Urinary bladder (tissue), 4 donors: ENCODE data around the gene UBA6. TPM values are rescaled to one million over a fixed set of nuclear protein-coding genes. Genes with fewer than 3 reads are reported as not detected.
"Not testable (repeated sequence)": the region's sequence is repeated elsewhere in the genome, so short reads cannot be mapped to it uniquely, and the experiment has no call there.

Experiments
- DNase-seq: peaks from one replicate; pipeline ENCODE4 v3.0.0-alpha.2; 2015; ENCODE audit errors: extremely low spot score
- H3K27ac ChIP-seq: one replicate; pipeline ENCODE4 v1.5.1; 2013; ENCODE audit warnings: low read depth, mild to moderate bottlenecking, moderate library complexity
- H3K36me3 ChIP-seq: one replicate; pipeline ENCODE4 v1.6.1; 2013; ENCODE audit warnings: mild to moderate bottlenecking, moderate library complexity; ENCODE audit not compliant: insufficient read depth
- H3K4me1 ChIP-seq: one replicate; pipeline ENCODE4 v1.6.1; 2013; ENCODE audit warnings: mild to moderate bottlenecking, moderate library complexity; ENCODE audit not compliant: insufficient read depth
- H3K4me3 ChIP-seq: one replicate; pipeline ENCODE4 v1.5.1; 2013; ENCODE audit warnings: low read depth, low read length
- WGBS: extraction: QIAGEN DNeasy Blood & Tissue Kit; methylation state at CpG from one replicate; pipeline ENCODE4 v1.1.7; 2013; 5-methylcytosine and 5-hydroxymethylcytosine counted together
- polyA plus RNA-seq: library from polyadenylated mRNA; stranded (reverse); fragments of 200-250 nt; gene quantifications from one replicate; pipeline ENCODE4 v1.2.3, GENCODE V29; 2013
- total RNA-seq: library from RNA; depleted of rRNA; stranded (reverse); fragments of >200 nt; gene quantifications from one replicate; pipeline ENCODE4 v1.2.3, GENCODE V29; 2014
- donor health status: healthy with polysubstance abuse.
- donor health status: healthy.

The UBA6 gene
- total RNA-seq (113 TPM), polyA plus RNA-seq (14.1 TPM)

GRCh38 chr4:67700738-67701516, at the start of gene UBA6:
TSS of gene UBA6 (minus strand) at chr4:67701155. CDS start at chr4:67701119, 36 bp downstream.
- WGBS: under 1% methylated on average over 57 of the region's 57 CpGs
- Histone ChIP-seq H3K4me1 (no peaks in the 10 kb centered on the region), H3K4me3 (peak within 1 kb of the TSS; percentile 89), H3K36me3 (no peaks in the 10 kb centered on the region), H3K27ac (peak within 1 kb of the TSS; percentile 91)
- DNase-seq: peak; percentile 93

DNA sequence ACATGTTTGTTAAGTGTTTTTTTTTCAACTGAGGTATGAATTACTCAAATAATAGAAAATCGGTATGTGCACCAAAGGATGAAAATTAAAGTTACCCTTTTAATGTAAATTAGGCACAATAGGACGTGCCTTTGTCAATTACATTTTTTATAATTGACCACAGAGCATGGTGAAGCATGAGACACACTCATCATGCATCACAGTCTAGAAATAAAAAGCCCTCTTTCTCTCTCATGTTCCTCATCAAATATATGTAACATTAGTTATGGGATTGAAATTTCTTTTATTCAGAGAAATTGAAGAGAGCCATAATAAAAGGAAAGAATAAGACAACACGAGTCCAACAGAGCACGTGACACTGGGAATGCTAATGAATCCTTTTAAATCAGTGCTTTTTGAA, 49.7 kb upstream of the UBA6 start:
- WGBS: 84% methylated on average over 4 of the region's 4 CpGs

GRCh38 chr4:67749286-67749685, 48.3 kb upstream of the UBA6 start:
- no peaks in the 10 kb centered on the region for H3K4me1 ChIP-seq

More for the DNA sequence above, 49.7 kb upstream of the UBA6 start:
- Histone ChIP-seq H3K27ac (no peak overlapping the region), H3K36me3 (no peaks in the 10 kb centered on the region), H3K4me3 (no peak overlapping the region), H3K4me1 (no peaks in the 10 kb centered on the region)
- no peak for DNase-seq

DNA sequence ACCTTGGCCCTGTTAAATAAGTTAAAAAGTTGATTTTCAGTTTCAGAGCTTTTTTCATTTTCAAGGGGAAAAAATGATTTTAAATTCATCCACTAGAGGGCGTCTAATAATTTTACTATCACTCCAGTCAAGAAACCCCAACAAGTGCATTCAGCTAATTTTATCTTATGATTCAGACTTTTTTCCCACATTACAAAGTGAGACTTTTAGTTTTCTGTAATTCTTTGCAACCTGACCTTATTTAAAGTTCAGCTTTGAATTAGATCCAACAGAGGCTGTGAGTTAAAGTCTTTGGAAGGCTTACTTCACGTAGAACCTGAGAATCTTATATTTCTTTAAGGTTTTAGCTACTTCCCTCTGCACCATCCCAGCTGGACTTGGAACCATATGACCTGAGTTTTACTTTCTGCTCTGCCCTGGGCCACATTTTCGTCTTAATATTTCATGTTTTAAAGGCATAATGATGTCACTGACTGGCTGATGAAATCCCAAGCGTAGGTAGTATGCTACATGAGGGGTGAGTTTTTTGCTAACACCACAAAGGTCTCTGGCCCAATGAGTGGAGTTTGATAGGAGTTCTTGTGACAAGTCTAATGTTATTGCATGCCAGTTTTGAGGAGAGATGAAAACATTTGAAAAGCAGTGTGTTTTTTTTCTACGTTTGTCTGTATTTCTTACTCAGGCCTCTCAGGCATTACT, 46.0 kb upstream of the UBA6 start:
- Histone ChIP-seq H3K27ac (no peak overlapping the region), H3K4me3 (no peak overlapping the region), H3K36me3 (no peaks in the 10 kb centered on the region), H3K4me1 (no peaks in the 10 kb centered on the region)
- no peak for DNase-seq
- 62% methylated on average over 5 of the region's 5 CpGs for WGBS

More at GRCh38 chr4:67749286-67749685, 48.3 kb upstream of the UBA6 start:
- DNase-seq: no peak
- H3K36me3 ChIP-seq: no peaks in the 10 kb centered on the region
- no peak overlapping the region for H3K27ac ChIP-seq
- 65% methylated on average over 3 of the region's 3 CpGs for WGBS
- no peak overlapping the region for H3K4me3 ChIP-seq

DNA sequence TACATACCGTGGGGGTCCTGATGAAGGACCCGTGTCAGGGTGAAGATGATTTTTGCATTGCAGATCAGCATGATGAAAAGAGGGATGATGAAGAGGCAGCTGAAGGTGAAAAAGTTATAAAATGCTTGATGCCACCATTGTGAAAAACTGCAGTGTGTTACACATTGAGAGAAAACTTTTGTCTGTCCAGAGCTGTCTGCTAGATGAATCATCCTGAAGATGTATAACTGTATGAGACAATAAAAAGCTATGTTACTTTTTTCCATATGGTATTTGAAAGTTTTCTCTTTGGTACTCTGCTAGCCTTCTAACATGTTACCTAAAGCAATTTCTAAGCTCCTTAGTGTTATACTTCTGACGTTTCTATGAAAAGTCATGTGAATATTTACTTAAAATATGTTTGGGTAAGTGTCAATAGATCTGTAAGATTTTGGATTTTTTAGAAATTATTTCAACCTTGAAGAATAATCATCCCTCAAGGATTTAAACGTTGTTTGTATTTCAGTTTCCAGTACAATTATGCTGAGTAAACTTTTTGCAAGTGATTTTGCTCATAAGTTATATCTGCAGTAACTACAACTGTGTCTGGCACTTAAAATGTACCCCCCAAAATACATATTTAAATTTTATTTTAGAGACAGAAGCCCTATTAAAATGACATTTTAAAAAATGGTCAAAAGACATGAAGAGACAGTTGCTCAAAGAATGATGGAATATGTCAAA, 43.8 kb upstream of the UBA6 start:
- no peak for DNase-seq
- Histone ChIP-seq H3K36me3 (no peaks in the 10 kb centered on the region), H3K27ac (no peak overlapping the region), H3K4me3 (no peak overlapping the region), H3K4me1 (no peaks in the 10 kb centered on the region)
- WGBS: 75% methylated on average over 4 of the region's 4 CpGs

DNA sequence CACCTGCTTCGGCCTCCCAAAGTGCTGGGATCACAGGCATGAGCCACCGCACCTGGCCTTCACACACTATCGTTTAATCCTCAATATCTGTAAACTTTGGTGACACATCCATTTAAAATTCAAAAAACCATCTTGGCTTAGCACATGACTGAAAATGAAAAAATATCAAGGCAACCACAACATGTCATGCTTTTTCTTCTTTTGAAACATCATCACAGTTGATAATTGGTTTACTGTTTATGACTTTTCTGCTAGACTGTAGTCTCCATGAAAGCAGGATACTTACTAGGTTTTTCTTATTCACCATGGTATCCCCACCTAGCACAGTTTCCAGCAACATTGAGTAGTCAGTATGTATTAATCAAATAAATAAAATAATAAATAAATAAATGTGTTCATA, 42.2 kb upstream of the UBA6 start:
- H3K27ac ChIP-seq: no peak overlapping the region
- H3K4me1 ChIP-seq: no peaks in the 10 kb centered on the region
- no peaks in the 10 kb centered on the region for H3K36me3 ChIP-seq
- 95% methylated on average over 3 of the region's 3 CpGs for WGBS
- DNase-seq: no peak
- no peak overlapping the region for H3K4me3 ChIP-seq

DNA sequence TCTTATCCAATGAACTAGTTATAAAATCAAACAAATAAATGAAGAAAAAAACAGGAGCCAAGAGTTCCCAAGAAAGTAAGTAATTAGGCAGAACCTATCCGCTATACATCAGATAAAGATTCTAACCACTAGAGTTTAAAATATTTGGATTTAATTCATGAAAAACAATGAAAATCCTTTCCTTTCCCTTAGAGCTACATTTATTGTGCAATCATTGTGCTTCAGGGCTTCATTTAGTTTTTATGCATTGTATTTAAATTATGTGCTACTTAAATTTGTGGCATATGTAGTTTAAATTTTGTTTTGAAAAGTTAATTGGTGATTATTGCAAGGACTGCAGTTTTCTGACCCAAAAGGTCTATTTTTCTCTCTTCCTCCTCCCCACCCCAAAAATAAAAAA, 35.3 kb upstream of the UBA6 start:
- 95% methylated on average over 1 of the region's 1 CpG for WGBS
- H3K36me3 ChIP-seq: no peaks in the 10 kb centered on the region
- DNase-seq: no peak
- no peak overlapping the region for H3K4me3 ChIP-seq
- H3K27ac ChIP-seq: no peak overlapping the region
- H3K4me1 ChIP-seq: no peaks in the 10 kb centered on the region

DNA sequence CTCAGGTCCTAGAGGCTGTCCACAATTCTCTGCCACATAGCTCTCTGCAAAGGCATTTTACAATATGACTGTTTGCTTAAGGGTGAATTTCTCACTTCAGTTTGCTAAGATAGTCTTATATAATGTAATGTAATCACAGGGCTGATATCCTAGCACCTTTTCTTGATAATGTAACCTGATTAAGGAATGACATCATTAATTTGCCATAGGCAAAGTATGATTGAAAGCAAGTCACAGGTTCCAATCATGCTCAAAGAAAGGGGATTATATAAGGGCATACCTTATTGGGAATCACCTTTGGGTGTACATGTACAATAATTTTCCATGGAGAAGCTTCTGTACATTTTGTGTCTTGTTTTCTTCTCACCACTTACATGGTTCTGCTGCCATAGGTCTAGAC, 34.4 kb upstream of the UBA6 start:
- peak overlapping the region; percentile 10 for H3K27ac ChIP-seq
- H3K4me3 ChIP-seq: no peak overlapping the region
- H3K4me1 ChIP-seq: no peaks in the 10 kb centered on the region
- DNase-seq: no peak
- H3K36me3 ChIP-seq: no peaks in the 10 kb centered on the region

DNA sequence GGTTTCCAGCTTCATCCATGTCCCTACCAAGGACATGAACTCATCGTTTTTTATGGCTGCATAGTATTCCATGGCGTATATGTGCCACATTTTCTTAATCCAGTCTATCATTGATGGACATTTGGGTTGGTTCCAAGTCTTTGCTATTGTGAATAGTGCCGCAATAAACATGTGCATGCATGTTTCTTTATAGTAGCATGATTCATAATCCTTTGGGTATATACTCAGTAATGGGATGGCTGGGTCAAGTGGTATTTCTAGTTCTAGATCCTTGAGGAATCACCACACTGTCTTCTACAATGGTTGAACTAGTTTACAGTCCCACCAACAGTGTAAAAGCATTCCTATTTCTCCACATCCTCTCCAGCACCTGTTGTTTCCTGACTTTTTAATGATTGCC, 29.6 kb upstream of the UBA6 start:
- not testable (repeated sequence) for H3K4me3 ChIP-seq, DNase-seq, H3K27ac ChIP-seq, H3K4me1 ChIP-seq, H3K36me3 ChIP-seq
- 98% methylated on average over 3 of the region's 3 CpGs for WGBS

- H3K36me3 ChIP-seq: peaks cover 2% of the 10 kb centered on the region
- no peak for DNase-seq
- no peak overlapping the region for H3K27ac ChIP-seq
- H3K4me1 ChIP-seq: no peaks in the 10 kb centered on the region
- no peak overlapping the region for H3K4me3 ChIP-seq
- WGBS: 64% methylated on average over 4 of the region's 4 CpGs
Observed at GRCh38 chr4:67727124-67727850, 26.3 kb upstream of the UBA6 start.

GRCh38 chr4:67725981-67726380, 25.0 kb upstream of the UBA6 start:
- Histone ChIP-seq H3K27ac (no peak overlapping the region), H3K4me1 (no peaks in the 10 kb centered on the region), H3K36me3 (peaks cover 2% of the 10 kb centered on the region), H3K4me3 (no peak overlapping the region)
- DNase-seq: no peak
- WGBS: 89% methylated on average over 4 of the region's 4 CpGs

GRCh38 chr4:67725132-67725531, 24.2 kb upstream of the UBA6 start:
- Histone ChIP-seq H3K4me3 (no peak overlapping the region), H3K4me1 (no peaks in the 10 kb centered on the region), H3K27ac (no peak overlapping the region), H3K36me3 (peaks cover 2% of the 10 kb centered on the region)
- DNase-seq: no peak
- WGBS: 88% methylated on average over 1 of the region's 1 CpG

DNA sequence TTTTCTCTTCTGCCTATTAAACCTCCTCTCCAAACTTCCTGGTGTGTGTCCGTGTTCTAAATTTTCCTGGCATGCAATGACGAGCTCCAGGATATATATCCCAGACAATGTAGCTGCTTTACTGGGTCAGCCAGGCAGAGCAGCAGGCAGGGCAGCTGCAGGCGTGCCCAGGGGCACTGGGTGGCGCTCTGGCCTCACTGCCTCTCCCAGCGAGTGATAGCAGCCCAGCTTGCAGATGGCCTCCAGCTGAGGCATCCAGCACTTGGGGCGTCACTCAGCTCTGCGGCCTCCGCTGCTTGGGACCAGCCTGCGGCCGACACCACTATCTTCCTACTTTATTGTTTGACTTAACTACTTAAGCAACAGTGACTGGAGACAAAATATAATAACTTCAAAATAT, 23.0 kb upstream of the UBA6 start:
- Histone ChIP-seq H3K4me1 (no peaks in the 10 kb centered on the region), H3K27ac (no peak overlapping the region), H3K36me3 (peaks cover 2% of the 10 kb centered on the region), H3K4me3 (no peak overlapping the region)
- 83% methylated on average over 10 of the region's 10 CpGs for WGBS
- DNase-seq: no peak
